HG03108 (cell line): ENCODE data around the gene DNM1.
"Not testable (repeated sequence)": the region's sequence is repeated elsewhere in the genome, so short reads cannot be mapped to it uniquely, and the experiment has no call there.

Experiments
- ATAC-seq: cut with Tn5 transposase; IDR thresholded peaks from one replicate; pipeline ENCODE4 v1.9.1; 2021; ENCODE audit warnings: moderate library complexity; ENCODE audit not compliant: unreplicated experiment

DNM1 gene

GRCh38 chr9:128274245-128274644 is 71.1 kb downstream of the DNM1 start:
- no peak for ATAC-seq

GRCh38 chr9:128275198-128276007 is 72.2 kb downstream of the DNM1 start, which contains the start of gene GOLGA2:
Gene GOLGA2 (minus strand): TSS chr9:128276007. CDS start chr9:128275976, 31 bp downstream.
- ATAC-seq: peak; percentile 33

GRCh38 chr9:128276008-128276573 is 72.9 kb downstream of the DNM1 start, which contains the start of gene SWI5:
Gene SWI5 (plus strand): TSS chr9:128276276.
- peak; percentile 94 for ATAC-seq

- ATAC-seq: no peak
Observed at GRCh38 chr9:128276574-128277270, 73.5 kb downstream of the DNM1 start.

GRCh38 chr9:128279088-128280073 is 76.2 kb downstream of the DNM1 start:
- ATAC-seq: not testable (repeated sequence)

- no peak for ATAC-seq
Observed at GRCh38 chr9:128280084-128280622, 77.0 kb downstream of the DNM1 start.

- no peak for ATAC-seq
Observed at GRCh38 chr9:128282500-128282899, 79.3 kb downstream of the DNM1 start.

GRCh38 chr9:128285033-128285784 is 82.0 kb downstream of the DNM1 start:
- no peak for ATAC-seq

GRCh38 chr9:128286440-128286839 is 83.3 kb downstream of the DNM1 start:
- no peak for ATAC-seq

- ATAC-seq: no peak
Observed at GRCh38 chr9:128288273-128289004, 85.3 kb downstream of the DNM1 start.

GRCh38 chr9:128292009-128292408 is 88.8 kb downstream of the DNM1 start:
- ATAC-seq: no peak

- ATAC-seq: no peak
Observed at GRCh38 chr9:128293091-128293490, 89.9 kb downstream of the DNM1 start.

GRCh38 chr9:128294142-128294541 is 91.0 kb downstream of the DNM1 start:
- no peak for ATAC-seq

- no peak for ATAC-seq
Observed at GRCh38 chr9:128296340-128297220, 93.4 kb downstream of the DNM1 start.

GRCh38 chr9:128297221-128297773 is 94.1 kb downstream of the DNM1 start:
- no peak for ATAC-seq

GRCh38 chr9:128298535-128299482 is 95.6 kb downstream of the DNM1 start:
- no peak for ATAC-seq
